NCI-H2081 treated with DMSO at 0.1 percent for 48 hours (cell line): ENCODE data around the gene HNF1A.

Experiments used
- DNase-seq: peaks from one replicate; lab custom pipeline; 2025; lab: John Stamatoyannopoulos, UW

HNF1A gene

GRCh38 chr12:120959111-120959878, 19.0 kb upstream of the HNF1A start:
- no peak for DNase-seq

GRCh38 chr12:120960657-120961056, 17.7 kb upstream of the HNF1A start:
- no peak for DNase-seq

- no peak for DNase-seq
Measured at GRCh38 chr12:120961604-120962531, 16.5 kb upstream of the HNF1A start.

DNA sequence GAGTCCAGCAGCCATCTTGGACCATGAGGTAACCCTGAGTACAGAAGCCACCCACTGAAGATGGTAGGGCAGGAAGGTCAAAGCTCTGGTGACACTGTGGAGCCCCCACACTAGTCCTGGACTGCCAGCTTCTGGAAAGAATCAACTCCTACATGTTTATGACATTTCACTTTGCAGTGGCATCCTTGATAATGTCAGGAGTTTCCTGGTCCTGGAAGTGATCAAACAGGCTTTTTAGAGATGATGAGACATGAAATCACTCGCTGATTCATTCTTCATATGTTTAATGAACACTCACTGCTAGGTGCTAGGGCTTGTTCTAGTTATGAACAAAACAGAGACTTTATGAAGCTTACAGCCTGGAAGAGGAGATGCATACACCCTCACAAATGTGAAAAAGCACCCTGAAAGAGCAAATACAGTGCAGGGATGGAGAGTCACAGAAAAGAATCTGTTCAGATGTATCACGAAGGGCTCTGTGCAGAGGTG, 15.8 kb upstream of the HNF1A start:
- no peak for DNase-seq

GRCh38 chr12:120964298-120964697, 14.0 kb upstream of the HNF1A start:
- DNase-seq, result no peak

DNA sequence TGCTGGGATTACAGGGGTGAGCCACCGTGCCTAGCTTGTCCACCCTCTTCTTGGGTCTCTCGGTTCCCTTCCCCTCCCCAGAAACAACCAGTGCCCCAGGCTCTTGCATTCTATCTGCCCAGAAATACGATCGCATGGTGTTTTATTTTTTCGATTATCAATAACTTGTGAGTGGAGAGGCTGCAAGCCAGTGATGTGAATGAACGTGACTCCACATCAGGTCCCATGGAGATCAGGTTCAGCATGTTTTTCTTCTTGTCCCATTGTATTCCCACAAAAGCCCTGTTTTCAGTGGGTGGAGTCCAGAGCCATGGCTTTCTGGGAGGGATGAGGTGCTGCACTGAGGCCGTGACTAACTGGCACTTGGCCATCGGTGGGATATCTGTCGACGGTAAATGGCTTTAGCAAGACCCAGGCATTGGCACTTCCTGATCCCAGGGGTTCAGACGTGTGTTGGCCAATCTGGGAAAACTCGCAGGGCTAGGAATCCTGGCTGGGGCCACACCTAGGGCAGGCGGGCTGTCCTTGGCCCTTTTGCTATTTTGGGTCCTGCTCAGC, 12.7 kb upstream of the HNF1A start:
- no peak for DNase-seq

DNA sequence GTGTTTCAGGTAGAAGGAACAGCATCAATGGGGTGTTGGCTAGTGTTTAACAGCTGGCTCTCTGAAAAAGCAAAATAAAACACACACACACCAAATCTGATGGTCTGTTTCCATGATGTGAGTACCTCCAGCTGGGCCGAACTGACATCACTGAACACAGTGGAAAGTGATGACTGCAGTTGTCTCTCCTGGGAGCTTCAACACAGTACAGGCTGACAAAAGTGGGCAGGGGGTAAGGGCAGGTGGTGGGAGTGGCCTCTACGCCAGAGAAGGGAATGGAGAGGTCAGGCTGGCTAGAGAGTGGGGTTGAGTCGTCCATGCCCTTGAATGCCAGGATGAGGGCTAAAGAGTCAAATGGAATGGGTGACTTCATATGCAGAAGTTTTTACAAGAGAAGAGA, 8.0 kb upstream of the HNF1A start:
- no peak for DNase-seq

DNA sequence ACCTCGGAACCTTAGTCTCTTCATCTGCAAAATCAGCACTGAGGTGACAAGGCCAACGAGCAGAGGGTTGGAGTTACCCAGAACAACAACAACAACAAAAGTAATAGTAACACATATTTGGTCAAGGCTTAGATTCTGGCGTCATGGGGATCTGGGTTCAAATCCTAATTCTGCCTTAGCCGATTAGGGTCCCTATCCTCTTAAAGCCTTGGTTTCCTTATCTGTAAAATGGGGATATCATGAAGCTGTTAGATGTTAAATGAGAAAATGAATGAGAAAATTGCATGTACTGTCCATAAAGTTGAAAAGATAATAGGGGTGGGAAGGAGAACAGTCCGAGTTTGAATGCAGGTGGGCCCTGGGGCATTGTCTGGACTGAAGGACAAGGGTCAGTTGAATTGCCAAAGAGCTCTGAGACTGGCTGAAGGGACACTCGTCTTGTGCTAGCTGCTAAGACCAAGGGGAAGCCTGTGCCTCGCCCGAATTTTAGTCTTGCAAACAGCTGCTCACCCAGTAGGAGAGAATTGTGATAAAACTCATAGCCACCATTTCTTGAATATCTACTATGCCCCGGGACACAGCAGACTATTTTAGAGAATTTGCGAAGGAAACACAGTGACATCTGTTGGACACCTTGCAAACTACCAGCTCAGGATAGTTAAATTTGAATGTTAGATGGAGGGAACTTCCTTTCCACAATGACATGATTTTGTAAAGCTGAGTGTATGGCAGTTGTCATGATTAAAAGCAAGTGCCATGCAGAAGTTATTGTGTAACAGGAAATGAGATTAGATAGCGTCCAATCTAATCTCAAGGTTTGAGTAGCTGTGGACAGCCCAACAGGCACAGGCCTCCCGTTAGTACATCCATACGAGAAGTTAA, 6.8 kb upstream of the HNF1A start:
- peak; percentile 9 for DNase-seq

- DNase-seq, result no peak
Measured at GRCh38 chr12:120972870-120973543, 5.3 kb upstream of the HNF1A start.

GRCh38 chr12:120977531-120978295, 630 bp upstream of the HNF1A start:
- DNase-seq, result no peak

DNA sequence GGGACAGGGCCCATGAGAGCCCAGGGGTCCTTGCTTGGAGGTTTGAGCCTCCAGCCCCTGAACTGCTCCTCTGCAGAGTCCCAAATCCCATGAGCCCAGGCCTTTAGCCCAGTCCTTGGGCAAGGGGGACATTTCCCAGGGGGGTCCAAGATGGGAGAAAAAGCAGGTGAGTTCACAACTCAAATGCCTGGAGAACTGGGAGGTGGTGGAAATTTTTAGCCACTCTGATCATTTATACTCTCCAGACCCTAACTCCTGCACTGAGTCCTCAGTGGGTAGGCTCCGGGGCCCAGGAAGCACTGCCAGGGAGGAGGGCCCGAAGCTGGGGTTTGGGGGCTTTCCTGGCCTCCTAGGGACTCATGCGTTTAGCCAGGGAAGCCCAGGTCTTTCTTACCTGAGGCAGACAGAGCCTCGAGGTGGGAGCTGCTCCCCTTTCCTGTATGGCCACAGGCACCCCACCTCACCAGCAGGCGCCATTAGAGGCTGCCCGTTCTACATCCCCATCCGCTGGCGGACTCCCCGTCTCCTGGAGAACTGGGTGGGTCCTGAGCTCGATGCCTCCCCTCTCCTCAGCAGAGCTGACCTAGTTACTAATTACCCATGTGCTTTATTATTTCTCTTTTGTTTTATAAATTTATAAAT, 998 bp downstream of the HNF1A start:
- DNase-seq, result no peak

- no peak for DNase-seq
Measured at GRCh38 chr12:120979862-120980696, 1.7 kb downstream of the HNF1A start.

GRCh38 chr12:120980800-120981368, 2.5 kb downstream of the HNF1A start:
- DNase-seq, result no peak

- DNase-seq, result no peak
Measured at GRCh38 chr12:120981407-120981941, 3.1 kb downstream of the HNF1A start.

- no peak for DNase-seq
Measured at GRCh38 chr12:120982659-120983058, 4.3 kb downstream of the HNF1A start.

DNA sequence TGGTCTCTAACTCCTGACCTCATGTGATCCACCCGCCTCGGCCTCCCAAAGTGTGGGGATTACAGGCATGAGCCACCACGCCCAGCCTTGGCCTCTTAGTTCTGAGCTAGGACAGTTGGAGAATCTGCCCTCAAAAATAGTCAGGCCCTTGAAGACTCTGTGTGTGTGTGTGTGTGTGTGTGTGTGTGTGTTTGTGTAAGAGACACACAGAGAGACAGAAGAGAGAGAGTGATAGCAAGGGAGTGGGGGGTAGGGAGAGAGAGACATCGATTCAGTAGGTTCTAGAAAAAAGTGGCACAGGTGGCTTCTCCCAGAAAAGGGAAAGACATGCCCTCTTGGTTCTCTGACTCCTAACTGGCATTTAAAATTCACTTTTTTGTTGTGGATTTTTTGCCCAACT, 5.4 kb downstream of the HNF1A start:
- no peak for DNase-seq

DNA sequence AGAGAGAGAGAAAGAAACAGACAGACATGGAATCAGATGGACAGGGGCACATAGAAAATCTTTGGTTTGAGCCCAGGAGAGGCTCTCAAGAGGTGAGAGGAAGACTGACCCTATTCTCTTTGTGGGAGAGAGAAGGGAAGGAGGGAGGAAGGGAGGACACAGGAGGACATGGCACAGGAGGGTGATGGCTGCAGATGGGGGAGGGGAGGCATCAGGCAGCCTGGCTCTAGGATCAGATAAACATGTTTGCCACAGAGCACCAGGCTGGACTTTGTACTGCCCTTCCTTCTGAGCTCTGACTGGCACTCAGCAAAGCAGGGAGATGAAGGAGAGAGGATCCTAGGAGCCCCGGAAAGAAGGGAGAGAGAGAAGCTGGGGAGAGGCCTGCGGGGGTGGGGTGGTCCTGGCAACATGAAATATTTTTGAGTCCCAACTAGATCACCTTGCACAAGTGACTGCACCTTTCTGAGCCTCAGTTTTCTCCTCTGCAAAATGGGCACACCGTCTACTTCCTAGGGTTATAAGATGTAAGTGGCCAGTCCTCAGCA, 6.1 kb downstream of the HNF1A start:
- DNase-seq, result no peak

- DNase-seq, result no peak
Measured at GRCh38 chr12:120988234-120988633, 9.9 kb downstream of the HNF1A start.
